Esophagus squamous epithelium (tissue), 4 donors: Measurements from ENCODE around the gene XRCC4.

Source experiments
- POLR2A ChIP-seq, 4 donors: fragments of 450-650 bp; IDR thresholded peaks; one replicate each; pipeline ENCODE4 v1.6.1; 2017; ENCODE audit warnings: antibody characterized with exemption in 4 of 4, mild to moderate bottlenecking in 4 of 4, moderate library complexity in 3 of 4
- TF ChIP-seq, protein P1 (sequence below), 6 experiments: fragments of 450-650 bp in 4 of 6; fragments of 200-600 bp in 2 of 6; sonication (generic) in 2 of 6; IDR thresholded peaks; one replicate each; pipeline ENCODE4 v1.5.1; 2016 to 2019; ENCODE audit warnings: antibody characterized with exemption in 6 of 6, mild to moderate bottlenecking in 4 of 6, moderate library complexity in 4 of 6

- TF ChIP-seq, protein P1, sequence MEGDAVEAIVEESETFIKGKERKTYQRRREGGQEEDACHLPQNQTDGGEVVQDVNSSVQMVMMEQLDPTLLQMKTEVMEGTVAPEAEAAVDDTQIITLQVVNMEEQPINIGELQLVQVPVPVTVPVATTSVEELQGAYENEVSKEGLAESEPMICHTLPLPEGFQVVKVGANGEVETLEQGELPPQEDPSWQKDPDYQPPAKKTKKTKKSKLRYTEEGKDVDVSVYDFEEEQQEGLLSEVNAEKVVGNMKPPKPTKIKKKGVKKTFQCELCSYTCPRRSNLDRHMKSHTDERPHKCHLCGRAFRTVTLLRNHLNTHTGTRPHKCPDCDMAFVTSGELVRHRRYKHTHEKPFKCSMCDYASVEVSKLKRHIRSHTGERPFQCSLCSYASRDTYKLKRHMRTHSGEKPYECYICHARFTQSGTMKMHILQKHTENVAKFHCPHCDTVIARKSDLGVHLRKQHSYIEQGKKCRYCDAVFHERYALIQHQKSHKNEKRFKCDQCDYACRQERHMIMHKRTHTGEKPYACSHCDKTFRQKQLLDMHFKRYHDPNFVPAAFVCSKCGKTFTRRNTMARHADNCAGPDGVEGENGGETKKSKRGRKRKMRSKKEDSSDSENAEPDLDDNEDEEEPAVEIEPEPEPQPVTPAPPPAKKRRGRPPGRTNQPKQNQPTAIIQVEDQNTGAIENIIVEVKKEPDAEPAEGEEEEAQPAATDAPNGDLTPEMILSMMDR (IDR thresholded peaks at IDR 0.05) = no peak
- TF ChIP-seq POLR2A (IDR thresholded peaks at IDR 0.05) = no peak
These were observed 24.2 kb downstream of the XRCC4 start for GRCh38 chr5:83101514-83101913.
